HG02885 (cell line): ENCODE measurements around the gene PNN.
"Not testable (repeated sequence)": the region's sequence is repeated elsewhere in the genome, so short reads cannot be mapped to it uniquely, and the experiment has no call there.

ENCODE experiments used
- ATAC-seq: cut with Tn5 transposase; IDR thresholded peaks from one replicate; pipeline ENCODE4 v1.9.1; 2021; ENCODE audit warnings: mild to moderate bottlenecking; ENCODE audit not compliant: unreplicated experiment, poor library complexity

PNN gene

GRCh38 chr14:39174560-39175444, at the start of gene PNN:
PNN (plus strand) TSS chr14:39175254; CDS start chr14:39175280, 26 bp downstream.
- ATAC-seq: peak; percentile 90

GRCh38 chr14:39137835-39138234, 37.2 kb upstream of the PNN start:
- ATAC-seq: not testable (repeated sequence)

GRCh38 chr14:39138440-39138839, 36.6 kb upstream of the PNN start:
- no peak for ATAC-seq

- ATAC-seq: no peak
Observed at GRCh38 chr14:39140170-39140569, 34.9 kb upstream of the PNN start.

GRCh38 chr14:39141623-39142022, 33.4 kb upstream of the PNN start:
- not testable (repeated sequence) for ATAC-seq

GRCh38 chr14:39143226-39143625, 31.8 kb upstream of the PNN start:
- ATAC-seq: not testable (repeated sequence)

- ATAC-seq: no peak
Observed at GRCh38 chr14:39145266-39145966, 29.6 kb upstream of the PNN start.

GRCh38 chr14:39154594-39155189, 20.4 kb upstream of the PNN start:
- no peak for ATAC-seq

- ATAC-seq: no peak
Observed at GRCh38 chr14:39157491-39157890, 17.6 kb upstream of the PNN start.

GRCh38 chr14:39158222-39158858, 16.7 kb upstream of the PNN start:
- ATAC-seq: no peak

- ATAC-seq: no peak
Observed at GRCh38 chr14:39160494-39160893, 14.6 kb upstream of the PNN start.

GRCh38 chr14:39167797-39168320, 7.2 kb upstream of the PNN start:
- ATAC-seq: not testable (repeated sequence)

- ATAC-seq: no peak
Observed at GRCh38 chr14:39168591-39168990, 6.5 kb upstream of the PNN start.

- peak; percentile 8 for ATAC-seq
Observed at GRCh38 chr14:39169541-39169900, 5.5 kb upstream of the PNN start.

- no peak for ATAC-seq
Observed at GRCh38 chr14:39173198-39173597, 1.9 kb upstream of the PNN start.

- ATAC-seq: peak; percentile 8
Observed at GRCh38 chr14:39175445-39176262, 600 bp downstream of the PNN start.

- no peak for ATAC-seq
Observed at GRCh38 chr14:39176263-39177167, 1.5 kb downstream of the PNN start.

- no peak for ATAC-seq
Observed at GRCh38 chr14:39177168-39177545, 2.1 kb downstream of the PNN start.

GRCh38 chr14:39179042-39179441, 4.0 kb downstream of the PNN start:
- ATAC-seq: no peak
